Activated B cell treated with CpG ODN at 0.5 μM for 24 hours (primary cell): Measurements from ENCODE around the gene SF3B1. TPM values are rescaled to one million over a fixed set of nuclear protein-coding genes. Genes with fewer than 3 reads are reported as not detected.
"Not testable (repeated sequence)": the region's sequence is repeated elsewhere in the genome, so short reads cannot be mapped to it uniquely, and the experiment has no call there.

ENCODE experiments used
- ATAC-seq: fragments of 200-7000 bp; cut with Tn5 transposase; one replicate; pipeline ENCODE4 v1.10.0; 2021; ENCODE audit warnings: low read depth, mild to moderate bottlenecking, moderate library complexity
- CTCF ChIA-PET: fragments of 350-600 bp; sonication (Branson Sonifier 250); formaldehyde crosslinking; loops from one replicate; lab custom pipeline; 2021; ENCODE audit warnings: antibody characterized with exemption; lab: Charles Lee
- POLR2A ChIA-PET: fragments of 350-600 bp; sonication (Branson Sonifier 250); formaldehyde crosslinking; loops from one replicate; lab custom pipeline; 2021; ENCODE audit warnings: antibody characterized with exemption; lab: Charles Lee
- DNase-seq: peaks from one replicate; pipeline ENCODE4 v3.0.0; 2022
- H3K27ac Mint-ChIP-seq: one replicate; pipeline ENCODE4 v1.8.0; 2020; ENCODE audit warnings: mixed read lengths
- H3K27me3 Mint-ChIP-seq: one replicate; pipeline ENCODE4 v1.8.0; 2021; ENCODE audit warnings: mixed read lengths
- H3K36me3 Mint-ChIP-seq: one replicate; pipeline ENCODE4 v1.8.0; 2021; ENCODE audit warnings: low read depth, mixed read lengths
- H3K4me1 Mint-ChIP-seq: one replicate; pipeline ENCODE4 v1.8.0; 2021; ENCODE audit warnings: mixed read lengths
- H3K4me3 Mint-ChIP-seq: one replicate; pipeline ENCODE4 v1.8.0; 2020; ENCODE audit warnings: mild to moderate bottlenecking, mixed read lengths
- H3K9me3 Mint-ChIP-seq: one replicate; pipeline ENCODE4 v1.8.0; 2020; ENCODE audit warnings: mixed read lengths
- CTCF ChIP-seq: fragments of 200-600 bp; IDR thresholded peaks from one replicate; pipeline ENCODE4 v1.8.0; 2022; ENCODE audit warnings: antibody characterized with exemption, mild to moderate bottlenecking
- intact Hi-C: fragments of 100-400 bp; cut with micrococcal nuclease; formaldehyde crosslinking; loops from one replicate; pipeline ENCODE4 v1.15.1; 2024
- total RNA-seq: library from RNA; stranded (reverse); gene quantifications from 2 replicates; pipeline ENCODE4 v1.2.3, GENCODE V29; 2022

Gene SF3B1
- total RNA-seq, 1 donor from 2014 or later = 380 TPM

- H3K27me3 Mint-ChIP-seq = no peaks in the 10 kb centered on the region
- no peak for TF ChIP-seq CTCF
- H3K27ac Mint-ChIP-seq = no peak overlapping the region
- DNase-seq = no peak
- intact Hi-C loops = no loop called here
- no peak for ATAC-seq
- no peaks in the 10 kb centered on the region for H3K9me3 Mint-ChIP-seq
- ChIA-PET CTCF (no interaction called here), POLR2A (interaction anchor here (0.6 kb wide), 1 partner anchor 368 kb away, joined by 4 read pairs; no protein-coding TSS in a partner anchor)
- H3K36me3 Mint-ChIP-seq = no peaks in the 10 kb centered on the region
- no peaks in the 10 kb centered on the region for H3K4me1 Mint-ChIP-seq
- no peak overlapping the region for H3K4me3 Mint-ChIP-seq
Measured at GRCh38 chr2:197348721-197349360, 86.0 kb downstream of the SF3B1 start.

DNA sequence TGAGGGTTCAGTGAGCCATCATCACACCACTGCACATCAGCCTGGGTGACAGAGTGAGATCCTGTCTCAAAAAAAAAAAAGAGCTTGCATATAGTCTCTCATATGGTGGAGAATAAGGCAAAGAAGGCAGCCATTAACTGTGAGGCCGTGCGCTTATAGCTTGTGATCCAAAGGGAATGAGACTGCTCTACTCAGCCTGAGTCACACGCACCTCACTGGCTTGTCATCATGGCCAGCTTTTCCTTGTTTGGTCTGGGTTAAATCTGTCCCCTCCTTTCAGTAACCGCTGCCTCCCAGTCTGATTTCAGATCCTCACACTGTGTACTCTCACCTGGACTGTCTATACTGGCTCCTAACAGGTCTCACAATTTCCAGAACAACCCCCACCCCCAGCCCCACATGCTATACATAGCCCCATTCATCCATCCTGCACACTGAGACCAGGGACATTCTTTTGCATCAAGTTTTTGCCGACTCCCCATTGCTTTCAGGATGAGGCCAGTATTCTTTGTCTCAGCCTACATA lies 88.9 kb downstream of the SF3B1 start:
- Mint-ChIP-seq H3K27ac (no peak overlapping the region), H3K4me3 (no peak overlapping the region), H3K4me1 (no peaks in the 10 kb centered on the region), H3K27me3 (no peaks in the 10 kb centered on the region), H3K9me3 (no peaks in the 10 kb centered on the region), H3K36me3 (no peaks in the 10 kb centered on the region)
- intact Hi-C loops = no loop called here
- ATAC-seq = no peak
- ChIA-PET CTCF (no interaction called here), POLR2A (no interaction called here)
- no peak for TF ChIP-seq CTCF
- DNase-seq = no peak

GRCh38 chr2:197343968-197344367 lies 90.9 kb downstream of the SF3B1 start:
- H3K4me3 Mint-ChIP-seq, DNase-seq, CTCF ChIA-PET, ATAC-seq, H3K9me3 Mint-ChIP-seq, H3K36me3 Mint-ChIP-seq, H3K27me3 Mint-ChIP-seq, intact Hi-C loops, POLR2A ChIA-PET, H3K4me1 Mint-ChIP-seq, H3K27ac Mint-ChIP-seq: not testable (repeated sequence)

DNA sequence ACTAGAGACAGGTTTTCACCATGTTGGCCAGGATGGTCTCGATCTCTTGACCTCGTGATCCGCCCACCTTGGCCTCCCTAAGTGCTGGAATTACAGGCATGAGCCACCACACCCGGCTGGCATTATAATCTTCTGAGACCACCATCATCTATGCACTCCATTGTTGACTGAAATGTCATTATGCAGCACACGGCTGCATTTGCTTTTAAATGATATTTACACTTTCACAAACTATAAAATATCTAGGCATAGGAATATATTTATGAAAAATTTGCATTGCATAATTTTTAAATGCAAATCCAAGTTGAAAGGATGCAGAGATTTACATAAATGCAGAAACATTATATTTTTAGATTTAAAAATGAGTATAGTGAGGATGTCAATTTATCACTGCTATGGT lies 94.2 kb downstream of the SF3B1 start:
- H3K9me3 Mint-ChIP-seq = no peaks in the 10 kb centered on the region
- H3K36me3 Mint-ChIP-seq = no peaks in the 10 kb centered on the region
- intact Hi-C loops = no loop called here
- TF ChIP-seq CTCF = no peak
- no peaks in the 10 kb centered on the region for H3K27me3 Mint-ChIP-seq
- ATAC-seq = no peak
- no peak overlapping the region for H3K27ac Mint-ChIP-seq
- POLR2A ChIA-PET = no interaction called here
- CTCF ChIA-PET = no interaction called here
- no peak overlapping the region for H3K4me3 Mint-ChIP-seq
- H3K4me1 Mint-ChIP-seq = no peaks in the 10 kb centered on the region
- no peak for DNase-seq

Other genes with a start within 250 kb of the SF3B1 start
- gene ANKRD44, start 124.2 kb downstream of the SF3B1 start, total RNA-seq = 154 and 185 TPM in 2 replicates
- gene COQ10B, start 18.5 kb upstream of the SF3B1 start, total RNA-seq = 25.1 and 27.5 TPM in 2 replicates
- gene HSPD1, start 64.8 kb upstream of the SF3B1 start, total RNA-seq = 250 and 252 TPM in 2 replicates
- 108 and 116 TPM in 2 replicates for gene HSPE1, start 65.4 kb upstream of the SF3B1 start, total RNA-seq
- gene MOB4, start 81.0 kb upstream of the SF3B1 start, total RNA-seq = 21.7 and 22.1 TPM in 2 replicates
- gene RFTN2, start 240.6 kb upstream of the SF3B1 start, total RNA-seq = not detected in 2 replicates